Measurements from ENCODE around the gene MT3.
"Not testable (repeated sequence)": the region's sequence is repeated elsewhere in the genome, so short reads cannot be mapped to it uniquely, and the experiment has no call there.

Gene MT3

GRCh38 chr16:56574625-56575024 is 14.7 kb upstream of the MT3 start:
- H3K36me3 ChIP-seq (replicated peaks): no peaks in the 10 kb centered on the region
- in situ Hi-C loops (cut with HindIII; ENCODE audit: low pct_ligation_motif_present, low sequenced_read_pairs): no loop called here
- no peak overlapping the region for H3K4me3 ChIP-seq (ENCODE audit: low read depth, low read length)
- no peak for DNase-seq
- TF ChIP-seq CTCF (IDR thresholded peaks at IDR 0.05; ENCODE audit: low read depth, low read length, missing control alignments): no peak
- H3K27me3 ChIP-seq (replicated peaks): no peaks in the 10 kb centered on the region
- no peak overlapping the region for H3K27ac ChIP-seq

GRCh38 chr16:56576585-56577299 is 12.6 kb upstream of the MT3 start:
- Histone ChIP-seq H3K27ac (no peak overlapping the region), H3K27me3 (replicated peaks) (no peaks in the 10 kb centered on the region), H3K36me3 (replicated peaks) (no peaks in the 10 kb centered on the region), H3K4me3 (ENCODE audit: low read depth, low read length) (no peak overlapping the region)
- DNase-seq: peak; percentile 31
- in situ Hi-C loops (cut with HindIII; ENCODE audit: low pct_ligation_motif_present, low sequenced_read_pairs): no loop called here
- TF ChIP-seq CTCF (IDR thresholded peaks at IDR 0.05; ENCODE audit: low read depth, low read length, missing control alignments): peak; percentile 90

GRCh38 chr16:56577300-56577625 is 12.1 kb upstream of the MT3 start:
- H3K27ac ChIP-seq: no peak overlapping the region
- H3K36me3 ChIP-seq (replicated peaks): no peaks in the 10 kb centered on the region
- H3K4me3 ChIP-seq (ENCODE audit: low read depth, low read length): no peak overlapping the region
- H3K27me3 ChIP-seq (replicated peaks): no peaks in the 10 kb centered on the region
- in situ Hi-C loops (cut with HindIII; ENCODE audit: low pct_ligation_motif_present, low sequenced_read_pairs): no loop called here
- no peak for TF ChIP-seq CTCF (IDR thresholded peaks at IDR 0.05; ENCODE audit: low read depth, low read length, missing control alignments)
- DNase-seq: no peak

- no peak for DNase-seq
- no peaks in the 10 kb centered on the region for H3K36me3 ChIP-seq (replicated peaks)
- H3K4me3 ChIP-seq (ENCODE audit: low read depth, low read length): no peak overlapping the region
- H3K27me3 ChIP-seq (replicated peaks): no peaks in the 10 kb centered on the region
- in situ Hi-C loops (cut with HindIII; ENCODE audit: low pct_ligation_motif_present, low sequenced_read_pairs): no loop called here
- no peak for TF ChIP-seq CTCF (IDR thresholded peaks at IDR 0.05; ENCODE audit: low read depth, low read length, missing control alignments)
- no peak overlapping the region for H3K27ac ChIP-seq
Observed at GRCh38 chr16:56580391-56581048, 8.8 kb upstream of the MT3 start.

GRCh38 chr16:56582911-56583310 is 6.4 kb upstream of the MT3 start:
- H3K27me3 ChIP-seq (replicated peaks); H3K36me3 ChIP-seq (replicated peaks); H3K4me3 ChIP-seq (ENCODE audit: low read depth, low read length); H3K27ac ChIP-seq; in situ Hi-C loops (cut with HindIII; ENCODE audit: low pct_ligation_motif_present, low sequenced_read_pairs); DNase-seq: not testable (repeated sequence)

GRCh38 chr16:56583351-56584168 is 5.8 kb upstream of the MT3 start:
- Histone ChIP-seq H3K36me3 (replicated peaks) (no peaks in the 10 kb centered on the region), H3K27ac (no peak overlapping the region), H3K27me3 (replicated peaks) (peaks cover 3% of the 10 kb centered on the region), H3K4me3 (ENCODE audit: low read depth, low read length) (no peak overlapping the region)
- no peak for TF ChIP-seq CTCF (IDR thresholded peaks at IDR 0.05; ENCODE audit: low read depth, low read length, missing control alignments)
- in situ Hi-C loops (cut with HindIII; ENCODE audit: low pct_ligation_motif_present, low sequenced_read_pairs): no loop called here
- no peak for DNase-seq
